Naive thymus-derived CD8-positive, alpha-beta T cell (primary cell): ENCODE measurements around the gene RASGRF2. TPM values are rescaled to one million over a fixed set of nuclear protein-coding genes. Genes with fewer than 3 reads are reported as not detected.
A peak's percentile ranks its signal among the peaks of the same experiment; 100 is the strongest.

ENCODE experiments used
- ATAC-seq, 2 donors: fragments of 150-1000 bp; cut with Tn5 transposase in 1 of 2; sonication (Bioruptor Pico), chemical (Tn5 transposase) in 1 of 2; 1 replicate in 1 of 2; 2 replicates in 1 of 2; pipeline ENCODE4 v1.10.0; 2021; ENCODE audit warnings: mild to moderate bottlenecking in 2 of 2, moderate library complexity in 2 of 2
- POLR2A ChIA-PET: fragments of 350-600 bp; sonication (Branson Sonifier 250); formaldehyde crosslinking; loops from one replicate; lab custom pipeline; 2021; ENCODE audit warnings: antibody characterized with exemption; lab: Charles Lee
- DNase-seq, 10 donors: peaks; one replicate each; pipeline versions ENCODE4 v3.0.0 to v3.0.0-alpha.2; 2020 to 2022
- H3K27ac Mint-ChIP-seq, 10 donors: one replicate each; pipeline ENCODE4 v1.8.0; 2020 to 2022; ENCODE audit warnings: mild to moderate bottlenecking in 10 of 10, mixed read lengths in 10 of 10, moderate library complexity in 4 of 10, inconsistent platforms in 1 of 10
- H3K27me3 Mint-ChIP-seq, 5 donors: one replicate each; pipeline ENCODE4 v1.8.0; 2021 to 2022; ENCODE audit warnings: mixed read lengths in 5 of 5
- H3K36me3 Mint-ChIP-seq, 3 donors: one replicate each; pipeline ENCODE4 v1.8.0; 2020 to 2022; ENCODE audit warnings: mixed read lengths in 3 of 3, mild to moderate bottlenecking in 2 of 3, inconsistent platforms in 1 of 3
- H3K4me1 Mint-ChIP-seq, 4 donors: one replicate each; pipeline ENCODE4 v1.8.0; 2021 to 2022; ENCODE audit warnings: mixed read lengths in 4 of 4
- H3K4me3 Mint-ChIP-seq, 10 donors: one replicate each; pipeline ENCODE4 v1.8.0; 2020 to 2022; ENCODE audit warnings: mild to moderate bottlenecking in 10 of 10, mixed read lengths in 10 of 10, moderate library complexity in 6 of 10, inconsistent platforms in 1 of 10
- H3K9me3 Mint-ChIP-seq, 9 donors: one replicate each; pipeline ENCODE4 v1.8.0; 2020 to 2022; ENCODE audit warnings: mixed read lengths in 9 of 9, mild to moderate bottlenecking in 3 of 9, inconsistent platforms in 1 of 9, moderate library complexity in 1 of 9
- polyA plus RNA-seq, 3 donors: library from polyadenylated mRNA; unstranded; fragments of 300-500 nt; fragmentation: Illumina TruSeq; gene quantifications; one replicate each; pipeline ENCODE4 v1.2.3, GENCODE V29; 2021
- total RNA-seq, 8 experiments: library from RNA in 2 of 8; stranded (reverse) in 2 of 8; gene quantifications; one replicate each; pipeline ENCODE4 v1.2.3 and lab custom pipeline; 2021 to 2026

The RASGRF2 gene
- total and polyA plus RNA-seq, 5 experiments from 2014 or later = 8.3 to 35.9 (median 21.7) TPM

DNA sequence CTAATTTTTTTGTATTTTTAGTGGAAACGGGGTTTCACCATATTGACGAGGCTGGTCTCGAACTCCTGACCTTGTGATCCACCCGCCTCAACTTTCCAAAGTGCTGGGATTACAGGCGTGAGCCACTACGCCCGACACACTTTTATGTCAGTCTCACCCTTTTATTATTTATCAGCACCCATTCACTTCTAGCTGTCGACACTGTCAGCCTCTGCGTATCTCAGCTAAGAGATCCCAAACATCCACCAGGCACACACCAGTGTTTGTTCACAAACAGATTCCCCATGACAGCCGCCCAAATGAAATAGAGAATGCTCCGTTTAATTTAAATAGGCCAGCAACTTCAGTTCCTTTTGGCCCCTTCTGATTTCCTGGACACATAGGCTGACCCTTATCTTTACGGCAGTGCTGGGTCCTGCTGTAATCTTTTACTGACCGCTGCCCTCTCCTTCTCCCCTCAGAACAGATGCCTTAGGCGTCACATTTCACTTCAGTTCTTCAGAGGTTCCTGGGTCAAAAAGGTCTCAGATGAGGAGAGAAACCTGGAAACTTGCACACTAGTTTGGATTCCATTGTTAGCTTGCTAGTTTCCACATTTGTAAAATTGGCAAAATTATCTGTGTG is 229.8 kb downstream of the RASGRF2 start:
- H3K36me3 Mint-ChIP-seq = peaks cover 0 to 50% (median 0%) of the 10 kb centered on the region in 3 donors
- H3K27ac Mint-ChIP-seq = peak overlapping the region in 5 of 10 donors; percentile 22 to 68 (median 41)

DNA sequence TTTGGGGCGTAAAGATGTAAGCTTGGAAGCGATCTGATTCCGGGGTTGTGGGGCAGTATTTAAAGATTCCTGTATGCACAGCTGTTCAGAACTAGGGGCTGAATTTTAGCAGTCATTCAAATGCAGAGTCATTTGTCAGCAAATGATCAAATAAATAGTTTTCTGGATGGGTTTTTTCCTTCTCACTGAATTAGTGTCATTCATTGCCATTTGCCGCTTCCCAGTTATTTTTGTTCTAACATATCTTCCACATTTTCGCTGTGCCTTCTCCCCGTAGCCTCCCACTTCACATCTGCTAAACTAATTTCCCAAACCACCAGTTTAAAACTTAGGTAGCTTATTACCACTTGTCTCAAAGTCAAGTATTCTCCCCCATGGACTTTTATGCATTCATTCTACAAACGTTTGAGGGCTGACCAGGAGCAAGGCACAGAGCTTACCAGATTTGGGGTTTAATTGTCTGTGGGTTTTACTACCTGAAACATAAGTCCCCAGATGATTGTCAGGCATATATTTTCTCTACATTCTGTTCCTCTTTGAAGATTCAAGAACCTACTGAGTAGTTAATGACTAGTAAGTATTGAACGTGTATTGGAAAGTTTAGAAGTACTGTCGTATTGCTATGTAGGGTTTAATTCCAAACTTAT is 231.7 kb downstream of the RASGRF2 start:
- H3K4me1 Mint-ChIP-seq = peaks cover 6 to 10% (median 9%) of the 10 kb centered on the region in 4 donors
- peaks cover 0 to 47% (median 0%) of the 10 kb centered on the region in 3 donors for H3K36me3 Mint-ChIP-seq
- ATAC-seq (no peak), DNase-seq (no peak)
- H3K4me3 Mint-ChIP-seq = no peak overlapping the region
- no peaks in the 10 kb centered on the region for H3K9me3 Mint-ChIP-seq
- peaks cover 0 to 1% (median 0%) of the 10 kb centered on the region in 5 donors for H3K27me3 Mint-ChIP-seq
- H3K27ac Mint-ChIP-seq = peak overlapping the region in 6 of 10 donors; percentile 22 to 72 (median 47)
- POLR2A ChIA-PET = no interaction called here

More for the DNA sequence above, 229.8 kb downstream of the RASGRF2 start:
- Mint-ChIP-seq H3K4me3 (no peak overlapping the region), H3K27me3 (peaks cover 0 to 1% (median 0%) of the 10 kb centered on the region in 5 donors), H3K4me1 (peaks cover 5 to 6% (median 6%) of the 10 kb centered on the region in 4 donors), H3K9me3 (no peaks in the 10 kb centered on the region)
- POLR2A ChIA-PET = no interaction called here
- ATAC-seq = no peak
- no peak for DNase-seq

DNA sequence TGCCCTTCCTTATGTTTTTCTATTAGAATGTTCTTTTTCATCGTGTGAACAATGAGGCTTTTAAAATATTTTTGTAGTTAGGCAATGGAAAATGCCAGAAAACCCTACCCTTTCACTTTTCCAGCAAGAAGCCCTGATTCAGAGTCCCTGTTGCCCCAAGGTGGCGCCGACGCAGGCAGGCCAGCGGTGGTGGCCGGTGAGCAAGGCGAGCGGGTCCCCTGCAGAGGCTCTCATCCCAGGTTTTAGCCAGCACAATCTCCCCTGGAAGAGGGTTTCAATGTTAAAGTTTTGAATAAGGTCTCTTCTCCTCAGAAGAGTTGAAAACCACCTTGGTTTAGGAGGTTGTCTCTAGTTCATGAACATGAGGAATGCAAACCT is 232.2 kb downstream of the RASGRF2 start:
- no peak overlapping the region for H3K4me3 Mint-ChIP-seq
- no peaks in the 10 kb centered on the region for H3K9me3 Mint-ChIP-seq
- no peak for DNase-seq
- POLR2A ChIA-PET = no interaction called here
- peaks cover 0 to 1% (median 0%) of the 10 kb centered on the region in 5 donors for H3K27me3 Mint-ChIP-seq
- ATAC-seq = no peak
- peaks cover 0 to 47% (median 0%) of the 10 kb centered on the region in 3 donors for H3K36me3 Mint-ChIP-seq
- peaks cover 6 to 10% (median 9%) of the 10 kb centered on the region in 4 donors for H3K4me1 Mint-ChIP-seq
- peak overlapping the region in 7 of 10 donors; percentile 43 to 69 (median 52) for H3K27ac Mint-ChIP-seq

DNA sequence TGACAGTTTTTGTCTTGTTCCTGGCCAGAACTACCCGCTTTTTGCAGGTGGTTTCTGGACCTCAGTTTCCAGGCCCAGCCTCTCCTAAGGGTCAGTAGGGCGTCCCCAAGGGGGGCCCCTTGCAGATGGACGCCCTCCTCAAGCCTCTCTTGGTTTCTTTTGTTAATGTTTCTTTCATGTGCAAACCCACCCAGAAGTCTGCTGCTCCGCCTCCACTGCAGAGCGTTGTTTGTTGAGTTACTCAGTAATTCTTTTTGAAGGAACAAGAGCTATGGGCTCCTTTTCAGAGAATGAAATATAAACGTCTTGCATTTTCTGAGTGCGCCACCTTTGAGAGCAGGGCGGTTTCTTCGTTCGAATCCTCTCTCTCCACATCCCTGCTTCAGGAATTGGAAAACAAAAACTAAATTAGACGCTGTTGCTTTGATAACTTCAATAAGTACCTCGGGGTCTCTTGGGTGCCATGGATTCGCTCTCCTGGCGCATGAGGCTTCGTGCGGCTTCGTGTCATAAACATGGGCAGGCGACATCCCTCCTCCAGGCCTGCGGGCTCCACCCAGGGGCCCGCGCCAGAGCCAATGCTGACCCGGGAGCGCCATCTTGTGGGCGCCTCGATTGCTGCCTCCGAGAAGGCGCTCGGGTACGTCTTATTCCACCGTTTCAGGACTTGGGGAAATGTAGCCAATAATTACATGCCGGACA is 234.6 kb downstream of the RASGRF2 start:
- POLR2A ChIA-PET = no interaction called here
- ATAC-seq (peak; percentile 99), DNase-seq (peak; percentile 62 to 82 (median 76))
- peak overlapping the region in 7 of 10 donors; percentile 29 to 61 (median 45) for H3K4me3 Mint-ChIP-seq
- H3K4me1 Mint-ChIP-seq = peaks cover 6 to 10% (median 8%) of the 10 kb centered on the region in 4 donors
- H3K36me3 Mint-ChIP-seq = peaks cover 0 to 29% (median 0%) of the 10 kb centered on the region in 3 donors
- H3K9me3 Mint-ChIP-seq = no peaks in the 10 kb centered on the region
- peak overlapping the region; percentile 15 to 93 (median 72) for H3K27ac Mint-ChIP-seq
- peaks cover 0 to 1% (median 0%) of the 10 kb centered on the region in 5 donors for H3K27me3 Mint-ChIP-seq

DNA sequence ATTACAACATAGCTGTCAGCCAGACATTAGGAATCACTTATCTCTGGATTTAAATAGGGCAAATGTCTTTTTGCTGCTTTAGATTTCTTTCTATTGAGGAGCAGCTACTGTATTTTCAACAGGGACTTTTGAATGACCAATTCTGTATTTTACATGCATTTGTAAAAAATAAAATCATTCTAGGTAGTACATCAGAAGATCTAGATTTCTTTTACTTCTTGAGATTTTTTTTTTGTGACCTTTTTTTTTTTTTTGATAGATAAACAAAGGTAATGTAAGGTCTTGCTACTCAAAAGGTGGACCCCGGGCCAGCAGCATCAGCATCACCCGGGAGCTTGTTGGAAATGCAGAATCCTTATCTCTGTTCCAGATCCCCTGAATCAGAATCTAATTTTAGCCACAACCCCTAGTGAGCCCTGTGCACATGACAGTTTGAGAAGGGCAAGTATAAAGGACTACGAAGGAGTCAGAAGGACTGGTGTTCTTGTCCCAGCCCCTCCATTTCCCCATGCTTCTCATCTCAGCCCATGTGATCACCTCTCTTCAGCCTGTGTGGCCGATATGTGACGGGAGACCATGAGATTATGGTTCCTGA is 235.3 kb downstream of the RASGRF2 start:
- Mint-ChIP-seq H3K4me1 (peaks cover 8 to 10% (median 8%) of the 10 kb centered on the region in 4 donors), H3K27me3 (peaks cover 0 to 1% (median 0%) of the 10 kb centered on the region in 5 donors), H3K4me3 (peak overlapping the region in 1 of 10 donors; percentile 45), H3K27ac (peak overlapping the region in 3 of 10 donors; percentile 44 to 93 (median 63)), H3K9me3 (no peaks in the 10 kb centered on the region), H3K36me3 (peaks cover 0 to 27% (median 0%) of the 10 kb centered on the region in 3 donors)
- ATAC-seq = no peak
- POLR2A ChIA-PET = interaction anchor here (0.8 kb wide), 1 partner anchor 507 kb away, joined by 3 read pairs; no protein-coding TSS in a partner anchor
- DNase-seq = no peak

DNA sequence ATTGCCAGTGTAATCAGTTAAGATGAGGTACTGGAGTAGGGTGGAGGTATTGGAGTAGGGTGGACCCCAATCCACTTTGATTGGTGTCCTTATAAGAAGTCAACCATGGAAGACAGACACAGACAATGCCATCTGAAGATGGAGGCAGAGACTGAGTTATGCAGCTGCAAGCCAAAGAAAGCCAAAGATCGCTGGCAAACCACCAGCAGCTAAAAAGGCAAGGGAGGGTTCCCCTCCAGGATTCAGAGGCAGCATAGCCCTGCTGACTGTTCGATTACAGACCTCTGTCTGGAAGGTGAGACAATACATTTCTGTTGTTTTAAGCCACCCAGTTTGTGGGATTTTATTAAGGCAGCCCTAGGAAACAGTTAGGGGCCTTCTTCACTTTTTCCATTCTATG is 242.5 kb downstream of the RASGRF2 start:
- Mint-ChIP-seq H3K4me3 (no peak overlapping the region), H3K27ac (peak overlapping the region in 2 of 10 donors; percentile 19 to 78)

DNA sequence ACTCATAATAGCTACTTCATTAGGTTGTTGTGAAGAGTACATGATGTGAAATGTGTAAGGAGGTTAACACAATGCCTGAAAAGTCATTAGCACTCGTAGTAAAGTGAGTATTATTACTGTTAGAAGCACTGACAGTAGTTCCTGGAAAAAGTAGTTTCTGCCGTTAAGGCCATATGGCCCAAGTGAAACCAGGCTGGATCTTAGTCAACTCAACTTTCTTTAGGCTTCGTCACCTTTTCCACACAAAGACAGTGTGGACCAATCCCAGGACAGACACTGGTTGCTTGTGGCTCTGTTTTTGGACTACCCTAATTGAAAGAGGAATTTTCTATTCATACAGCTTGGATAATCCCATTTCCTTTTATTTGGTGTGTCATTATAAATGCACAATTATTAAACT is 243.6 kb downstream of the RASGRF2 start:
- H3K9me3 Mint-ChIP-seq = no peaks in the 10 kb centered on the region
- peaks cover 0 to 78% (median 23%) of the 10 kb centered on the region in 3 donors for H3K36me3 Mint-ChIP-seq
- no peak for ATAC-seq
- no peak overlapping the region for H3K27ac Mint-ChIP-seq
- DNase-seq = no peak
- H3K4me1 Mint-ChIP-seq = peaks cover 0 to 2% (median 0%) of the 10 kb centered on the region in 4 donors
- no peak overlapping the region for H3K4me3 Mint-ChIP-seq
- POLR2A ChIA-PET = no interaction called here
- H3K27me3 Mint-ChIP-seq = no peaks in the 10 kb centered on the region

More for the DNA sequence above, 242.5 kb downstream of the RASGRF2 start:
- no peaks in the 10 kb centered on the region for H3K27me3 Mint-ChIP-seq
- no peak for DNase-seq
- H3K9me3 Mint-ChIP-seq = no peaks in the 10 kb centered on the region
- H3K36me3 Mint-ChIP-seq = peaks cover 0 to 68% (median 18%) of the 10 kb centered on the region in 3 donors
- ATAC-seq = no peak
- H3K4me1 Mint-ChIP-seq = peaks cover 0 to 2% (median 0%) of the 10 kb centered on the region in 4 donors
- POLR2A ChIA-PET = no interaction called here

DNA sequence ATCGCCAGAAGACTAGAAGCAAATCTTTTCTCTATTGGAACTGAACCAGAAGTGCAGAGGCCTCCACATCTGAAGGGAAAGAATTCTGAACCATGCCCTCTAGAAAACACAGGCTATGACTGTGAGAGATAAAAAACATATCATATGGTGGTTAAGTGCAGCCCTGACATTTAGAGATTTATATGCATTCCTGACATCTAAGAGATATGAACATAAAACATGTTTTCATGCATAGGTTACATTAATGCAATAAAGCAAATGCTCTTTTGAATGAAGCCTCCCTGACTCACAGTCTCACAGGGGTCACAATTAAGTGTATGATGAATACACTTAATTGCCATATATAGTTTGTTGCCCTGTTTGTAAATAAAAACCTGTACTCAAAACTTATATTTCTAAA is 244.0 kb downstream of the RASGRF2 start:
- Mint-ChIP-seq H3K36me3 (peaks cover 0 to 83% (median 27%) of the 10 kb centered on the region in 3 donors), H3K27ac (peak overlapping the region in 2 of 10 donors; percentile 25 to 52), H3K4me3 (no peak overlapping the region), H3K9me3 (no peaks in the 10 kb centered on the region), H3K27me3 (no peaks in the 10 kb centered on the region), H3K4me1 (peaks cover 0 to 2% (median 0%) of the 10 kb centered on the region in 4 donors)
- DNase-seq (no peak), ATAC-seq (no peak)
- POLR2A ChIA-PET = no interaction called here

DNA sequence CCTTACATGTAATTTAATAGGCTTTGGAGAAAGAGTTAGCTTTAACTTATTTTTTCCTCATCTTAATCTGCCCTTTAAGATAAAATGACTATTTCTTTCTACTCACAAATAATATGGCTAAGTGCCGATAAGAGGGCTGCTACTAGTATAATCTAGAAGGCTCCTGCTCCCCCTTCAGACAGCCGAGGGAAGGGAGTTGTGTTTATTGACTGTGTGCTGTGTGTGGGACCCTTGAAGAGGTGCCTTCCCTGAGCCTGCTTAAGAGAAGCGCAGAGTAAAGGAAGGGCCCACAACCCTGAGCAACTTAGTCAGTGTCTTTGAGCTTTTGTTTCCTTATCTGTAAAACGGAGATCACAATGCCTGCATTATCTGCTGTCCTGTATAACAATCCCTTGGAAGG is 244.9 kb downstream of the RASGRF2 start:
- POLR2A ChIA-PET = no interaction called here
- ATAC-seq (no peak), DNase-seq (no peak)
- H3K4me3 Mint-ChIP-seq = no peak overlapping the region
- peaks cover 0 to 2% (median 0%) of the 10 kb centered on the region in 4 donors for H3K4me1 Mint-ChIP-seq
- peaks cover 0 to 91% (median 35%) of the 10 kb centered on the region in 3 donors for H3K36me3 Mint-ChIP-seq
- H3K27ac Mint-ChIP-seq = no peak overlapping the region
- no peaks in the 10 kb centered on the region for H3K27me3 Mint-ChIP-seq
- no peaks in the 10 kb centered on the region for H3K9me3 Mint-ChIP-seq

DNA sequence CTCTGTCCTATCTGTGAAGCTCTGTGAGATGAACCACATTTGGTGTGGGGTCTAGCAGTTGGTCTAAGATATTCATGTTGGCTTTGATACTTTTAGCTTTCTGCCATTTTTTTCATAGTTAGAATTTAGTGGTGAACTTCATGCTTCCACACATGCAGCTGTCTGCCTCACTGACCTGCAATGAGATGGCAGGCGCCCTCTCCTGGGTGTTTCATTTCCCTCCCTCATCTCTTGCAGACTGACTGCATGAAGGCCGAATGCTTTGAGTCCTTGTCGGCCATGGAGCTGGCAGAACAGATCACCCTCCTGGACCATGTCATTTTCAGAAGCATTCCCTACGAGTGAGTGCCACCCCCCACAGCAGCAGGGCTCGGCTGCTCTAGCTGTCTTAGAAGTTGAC is 246.8 kb downstream of the RASGRF2 start:
- Mint-ChIP-seq H3K36me3 (peaks cover 0 to 90% (median 38%) of the 10 kb centered on the region in 3 donors), H3K4me1 (no peaks in the 10 kb centered on the region), H3K9me3 (no peaks in the 10 kb centered on the region), H3K27ac (peak overlapping the region in 2 of 10 donors; percentile 14 to 50), H3K27me3 (no peaks in the 10 kb centered on the region), H3K4me3 (no peak overlapping the region)
- POLR2A ChIA-PET = no interaction called here
- no peak for DNase-seq
- no peak for ATAC-seq

DNA sequence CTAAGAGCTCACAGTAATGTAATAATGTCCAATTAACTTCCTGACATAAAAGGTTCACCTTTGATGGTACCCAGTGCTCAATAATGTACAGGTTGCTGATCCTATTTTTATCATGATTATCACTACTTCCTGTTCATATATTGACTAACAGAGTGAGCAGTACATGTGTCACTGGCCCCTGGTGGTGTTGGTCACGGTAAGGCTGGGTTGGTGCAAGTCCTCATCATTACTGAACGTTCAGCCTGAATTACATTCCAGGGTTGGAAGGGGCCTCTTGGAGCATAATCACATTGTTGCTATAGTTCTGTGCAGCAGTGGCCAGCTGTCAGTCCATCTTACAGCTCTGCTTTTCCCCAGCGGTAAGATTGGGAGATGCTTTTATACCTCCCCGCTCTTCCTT is 248.7 kb downstream of the RASGRF2 start:
- Mint-ChIP-seq H3K4me1 (no peaks in the 10 kb centered on the region), H3K9me3 (no peaks in the 10 kb centered on the region), H3K27ac (peak overlapping the region in 1 of 10 donors; percentile 65), H3K36me3 (peaks cover 0 to 91% (median 34%) of the 10 kb centered on the region in 3 donors), H3K27me3 (no peaks in the 10 kb centered on the region), H3K4me3 (no peak overlapping the region)
- POLR2A ChIA-PET = no interaction called here
- no peak for ATAC-seq
- no peak for DNase-seq

DNA sequence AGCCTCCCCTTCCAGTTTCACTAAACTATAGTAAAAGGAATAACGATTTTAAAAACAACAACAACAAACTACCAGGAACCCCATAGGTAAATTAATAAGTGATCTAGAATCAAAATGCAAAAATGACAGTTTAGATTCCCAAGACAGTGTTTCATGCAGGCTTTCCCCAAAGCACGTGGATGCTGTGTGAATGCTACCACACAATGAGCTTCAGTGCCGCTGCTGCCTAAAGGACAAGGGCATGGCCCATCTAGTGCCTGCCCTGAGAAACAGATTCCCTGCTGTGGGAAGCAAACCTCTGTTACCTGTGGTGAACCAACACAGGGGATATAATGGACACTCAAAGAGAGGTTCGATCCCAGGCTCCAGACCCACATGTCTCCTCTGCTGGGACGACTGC is 249.2 kb downstream of the RASGRF2 start:
- POLR2A ChIA-PET = no interaction called here
- Mint-ChIP-seq H3K36me3 (peaks cover 0 to 91% (median 31%) of the 10 kb centered on the region in 3 donors), H3K9me3 (no peaks in the 10 kb centered on the region), H3K27me3 (no peaks in the 10 kb centered on the region), H3K27ac (no peak overlapping the region), H3K4me3 (no peak overlapping the region), H3K4me1 (no peaks in the 10 kb centered on the region)
- ATAC-seq (no peak), DNase-seq (no peak)
